SK-N-MC (cell line): ENCODE data around the gene KCNA5.

Experiments
- DNase-seq: peaks from one replicate; pipeline ENCODE4 v3.0.0-alpha.2; 2011; ENCODE audit warnings: low read depth, low spot score
- H3K27ac ChIP-seq: fragments of 200-600 bp; sonication (generic); 2 replicates; pipeline ENCODE4 v1.5.1; 2016; ENCODE audit warnings: mixed run types
- H3K36me3 ChIP-seq: fragments of 200-600 bp; sonication (generic); 2 replicates; pipeline ENCODE4 v1.6.1; 2017; ENCODE audit warnings: antibody characterized with exemption, low read length, mixed read lengths; ENCODE audit not compliant: insufficient read depth
- H3K4me3 ChIP-seq: fragments of 200-600 bp; sonication (generic); 2 replicates; pipeline ENCODE4 v1.5.1; 2016
- H3K9ac ChIP-seq: fragments of 200-600 bp; sonication (generic); 2 replicates; pipeline ENCODE4 v1.8.0; 2017; ENCODE audit warnings: mixed run types, mixed read lengths; ENCODE audit not compliant: insufficient read length
- H3K9me3 ChIP-seq: fragments of 200-600 bp; sonication (generic); 2 replicates; pipeline ENCODE4 v1.6.1; 2017; ENCODE audit warnings: low read depth, mild to moderate bottlenecking, antibody characterized with exemption, low read length, moderate library complexity, mixed read lengths
- EZH2 ChIP-seq: fragments of 200-600 bp; sonication (generic); IDR thresholded peaks from one replicate; pipeline ENCODE4 v1.6.1; 2017; ENCODE audit warnings: antibody characterized with exemption
- FOXP2 ChIP-seq: optimal IDR thresholded peaks from 2 replicates; pipeline ENCODE3; 2011; ENCODE audit warnings: mild to moderate bottlenecking, moderate library complexity; ENCODE audit not compliant: insufficient read depth; ENCODE audit errors: extremely low read length, control extremely low read depth
- POLR2AphosphoS5 ChIP-seq: IDR thresholded peaks from 2 replicates; pipeline ENCODE4 v1.6.1; 2012; ENCODE audit warnings: mild to moderate bottlenecking, low read depth, low read length, borderline replicate concordance

KCNA5 gene

DNA sequence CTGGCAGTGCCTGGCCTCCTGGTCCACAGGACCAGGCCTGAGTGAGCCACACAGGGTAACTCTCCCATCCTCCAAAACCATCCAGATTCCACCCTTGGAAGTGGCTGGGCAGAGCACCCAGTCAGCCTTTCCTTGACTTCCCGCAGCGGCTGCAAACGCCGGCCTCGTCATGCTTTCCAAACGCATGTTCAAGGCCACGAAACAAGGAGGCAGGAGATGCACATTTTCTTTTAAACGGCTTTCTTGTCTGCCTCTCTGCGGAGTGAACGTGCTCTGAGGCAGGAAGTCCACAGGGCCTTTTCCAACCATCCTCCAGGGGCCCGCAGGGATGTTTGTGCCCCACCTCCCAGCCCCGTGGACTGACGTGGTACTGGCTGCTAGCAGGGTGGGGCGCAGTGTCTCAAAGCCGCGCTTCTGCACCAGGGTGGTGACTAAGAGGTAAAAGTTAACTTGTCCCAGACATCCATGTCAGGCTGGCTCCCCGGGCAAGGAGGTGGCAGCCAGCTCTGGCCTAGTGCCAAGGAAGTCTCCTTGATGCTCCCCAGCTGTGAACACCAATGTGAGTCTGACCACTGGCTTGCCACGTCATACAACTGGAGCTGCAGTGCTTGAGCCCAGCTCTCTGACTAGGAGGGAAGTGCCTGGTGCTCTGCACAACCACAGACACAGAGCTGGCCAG is 45.0 kb downstream of the KCNA5 start:
- H3K9ac ChIP-seq = no peak overlapping the region
- H3K27ac ChIP-seq = no peak overlapping the region
- no peaks in the 10 kb centered on the region for H3K36me3 ChIP-seq
- no peaks in the 10 kb centered on the region for H3K9me3 ChIP-seq
- H3K4me3 ChIP-seq = no peak overlapping the region
- DNase-seq = no peak
- TF ChIP-seq EZH2 (no peak), POLR2AphosphoS5 (no peak), FOXP2 (no peak)

DNA sequence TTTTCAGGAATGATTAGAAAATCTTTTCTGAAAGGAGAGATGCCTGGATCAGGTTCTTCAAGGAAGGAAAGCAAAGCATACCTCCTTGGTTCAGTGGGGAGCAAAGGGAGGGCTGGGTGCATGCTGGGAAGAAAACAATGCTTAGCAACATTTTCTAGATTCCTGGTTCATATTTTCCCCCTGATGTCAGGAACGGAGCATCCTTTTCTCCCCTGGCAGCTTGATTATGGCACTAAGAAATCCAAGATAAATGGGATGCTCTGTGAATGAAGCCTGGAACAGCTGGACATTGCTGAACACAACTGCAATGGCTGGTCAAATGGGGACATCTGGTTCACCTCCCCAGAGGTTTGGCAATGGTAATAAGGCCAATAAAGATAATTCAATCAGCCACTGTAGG is 50.9 kb downstream of the KCNA5 start:
- no peak for TF ChIP-seq POLR2AphosphoS5
- TF ChIP-seq EZH2 = no peak
- TF ChIP-seq FOXP2 = no peak
- no peak overlapping the region for H3K4me3 ChIP-seq
- no peak for DNase-seq

GRCh38 chr12:5094986-5095385 is 51.3 kb downstream of the KCNA5 start:
- Histone ChIP-seq H3K9me3 (no peaks in the 10 kb centered on the region), H3K36me3 (no peaks in the 10 kb centered on the region), H3K4me3 (no peak overlapping the region), H3K9ac (no peak overlapping the region), H3K27ac (no peak overlapping the region)
- no peak for TF ChIP-seq FOXP2
- TF ChIP-seq POLR2AphosphoS5 = no peak
- TF ChIP-seq EZH2 = no peak
- DNase-seq = no peak

More for the DNA sequence above, 50.9 kb downstream of the KCNA5 start:
- no peak overlapping the region for H3K27ac ChIP-seq
- no peaks in the 10 kb centered on the region for H3K36me3 ChIP-seq
- no peaks in the 10 kb centered on the region for H3K9me3 ChIP-seq
- H3K9ac ChIP-seq = no peak overlapping the region
